WI38 (cell line): ENCODE results near the gene SLC27A4.

ENCODE experiments used
- H3K4me3 ChIP-seq: 2 replicates; pipeline ENCODE4 v1.5.1; 2011; ENCODE audit warnings: low read depth, mild to moderate bottlenecking, control low read depth, low read length
- CTCF ChIP-seq: IDR thresholded peaks from 2 replicates; pipeline ENCODE4 v1.5.1; 2012; ENCODE audit warnings: low read depth, mild to moderate bottlenecking, control low read depth, low read length

Gene SLC27A4

GRCh38 chr9:128358090-128358489 is 17.8 kb downstream of the SLC27A4 start:
- TF ChIP-seq CTCF: no peak
- no peak overlapping the region for H3K4me3 ChIP-seq

GRCh38 chr9:128358861-128359260 is 18.5 kb downstream of the SLC27A4 start:
- no peak for TF ChIP-seq CTCF
- H3K4me3 ChIP-seq: no peak overlapping the region

- no peak overlapping the region for H3K4me3 ChIP-seq
- TF ChIP-seq CTCF: no peak
Measured at GRCh38 chr9:128360826-128361225, 20.5 kb downstream of the SLC27A4 start.

- no peak overlapping the region; the same call in 1 of the 2 replicates for H3K4me3 ChIP-seq
- no peak for TF ChIP-seq CTCF
Measured at GRCh38 chr9:128361296-128361985, 21.1 kb downstream of the SLC27A4 start.

GRCh38 chr9:128361986-128362646 is 21.8 kb downstream of the SLC27A4 start:
- H3K4me3 ChIP-seq: peak overlapping the region; percentile 51
- TF ChIP-seq CTCF: peak; percentile 83

- no peak for TF ChIP-seq CTCF
- no peak overlapping the region for H3K4me3 ChIP-seq
Measured at GRCh38 chr9:128362774-128363173, 22.4 kb downstream of the SLC27A4 start.

- no peak for TF ChIP-seq CTCF
- no peak overlapping the region for H3K4me3 ChIP-seq
Measured at GRCh38 chr9:128365525-128365924, 25.2 kb downstream of the SLC27A4 start.
